ENCODE results near the gene SULT6B1. TPM values are rescaled to one million over a fixed set of nuclear protein-coding genes. Genes with fewer than 3 reads are reported as not detected.

Gene SULT6B1
- total RNA-seq, 6 experiments from 2014 or later: not detected

- no peak for TF ChIP-seq POLR2A (IDR thresholded peaks at IDR 0.05)
- no peak for TF ChIP-seq CTCF (IDR thresholded peaks at IDR 0.05)
- WGBS (ENCODE audit: insufficient coverage, low coverage, low lambda C conversion rate, missing lambda C conversion rate): 100% methylated on average over 1 of the region's 2 CpGs
Measured at GRCh38 chr2:37203708-37204107, 15.2 kb upstream of the SULT6B1 start.

GRCh38 chr2:37201766-37202165 lies 13.3 kb upstream of the SULT6B1 start:
- TF ChIP-seq CTCF (IDR thresholded peaks at IDR 0.05) (no peak), POLR2A (IDR thresholded peaks at IDR 0.05) (no peak)
- DNase-seq: no peak
- intact Hi-C loops (cut with DNase I): no loop called here
- WGBS (ENCODE audit: insufficient coverage, low coverage, low lambda C conversion rate, missing lambda C conversion rate): 73% methylated on average over 1 of the region's 1 CpG
- Histone ChIP-seq H3K4me1 (peaks cover 0 to 9% (median 4%) of the 10 kb centered on the region in 4 donors), H3K36me3 (peaks cover 0 to 38% (median 17%) of the 10 kb centered on the region in 4 donors), H3K27ac (no peak overlapping the region), H3K27me3 (no peaks in the 10 kb centered on the region), H3K9me3 (no peaks in the 10 kb centered on the region), H3K4me3 (no peak overlapping the region)
- ATAC-seq: no peak

More at GRCh38 chr2:37203708-37204107, 15.2 kb upstream of the SULT6B1 start:
- Histone ChIP-seq H3K4me3 (no peak overlapping the region), H3K9me3 (peaks cover 0 to 3% (median 0%) of the 10 kb centered on the region in 4 donors), H3K27ac (no peak overlapping the region), H3K27me3 (no peaks in the 10 kb centered on the region), H3K36me3 (peaks cover 0 to 39% (median 21%) of the 10 kb centered on the region in 4 donors), H3K4me1 (no peaks in the 10 kb centered on the region)
- intact Hi-C loops (cut with DNase I): no loop called here
- ATAC-seq (no peak), DNase-seq (no peak)

- Histone ChIP-seq H3K27me3 (no peaks in the 10 kb centered on the region), H3K36me3 (peaks cover 0 to 33% (median 14%) of the 10 kb centered on the region in 4 donors), H3K4me1 (peaks cover 0 to 9% (median 4%) of the 10 kb centered on the region in 4 donors), H3K27ac (no peak overlapping the region), H3K4me3 (no peak overlapping the region), H3K9me3 (no peaks in the 10 kb centered on the region)
- DNase-seq (no peak), ATAC-seq (no peak)
- TF ChIP-seq POLR2A (IDR thresholded peaks at IDR 0.05) (no peak), CTCF (IDR thresholded peaks at IDR 0.05) (no peak)
- WGBS (ENCODE audit: insufficient coverage, low coverage, low lambda C conversion rate, missing lambda C conversion rate): 76% methylated on average over 1 of the region's 1 CpG
- intact Hi-C loops (cut with DNase I): no loop called here
Measured at GRCh38 chr2:37201208-37201607, 12.7 kb upstream of the SULT6B1 start.

GRCh38 chr2:37198681-37199065 lies 10.2 kb upstream of the SULT6B1 start:
- H3K4me1 ChIP-seq: peaks cover 0 to 9% (median 4%) of the 10 kb centered on the region in 4 donors
- H3K9me3 ChIP-seq: no peaks in the 10 kb centered on the region
- 89% methylated on average over 8 of the region's 8 CpGs for WGBS (ENCODE audit: insufficient coverage, low coverage, low lambda C conversion rate, missing lambda C conversion rate)
- DNase-seq: no peak
- H3K27me3 ChIP-seq: no peaks in the 10 kb centered on the region
- no peak overlapping the region for H3K27ac ChIP-seq
- ATAC-seq: no peak
- TF ChIP-seq CTCF (IDR thresholded peaks at IDR 0.05): no peak
- TF ChIP-seq POLR2A (IDR thresholded peaks at IDR 0.05): no peak
- peaks cover 0 to 29% (median 7%) of the 10 kb centered on the region in 4 donors for H3K36me3 ChIP-seq
- intact Hi-C loops (cut with DNase I): no loop called here
- H3K4me3 ChIP-seq: no peak overlapping the region
